ENCODE measurements around the gene CCL19. TPM values are rescaled to one million over a fixed set of nuclear protein-coding genes. Genes with fewer than 3 reads are reported as not detected.

Gene CCL19
- total RNA-seq, 1 donor from 2014 or later: not detected

- peaks cover 18% of the 10 kb centered on the region for H3K36me3 Mint-ChIP-seq
- peaks cover 6% of the 10 kb centered on the region for H3K4me1 Mint-ChIP-seq (ENCODE audit: unreplicated experiment)
- no peak for DNase-seq (ENCODE audit: extremely low spot score, unreplicated experiment)
- no peaks in the 10 kb centered on the region for H3K27me3 Mint-ChIP-seq
- no peaks in the 10 kb centered on the region for H3K9me3 Mint-ChIP-seq
- H3K27ac Mint-ChIP-seq: no peak overlapping the region
- H3K4me3 Mint-ChIP-seq: no peak overlapping the region
- TF ChIP-seq CTCF (conservative IDR thresholded peaks at IDR 0.05): no peak
Observed at GRCh38 chr9:34686231-34686630, 4.8 kb downstream of the CCL19 start.

- H3K9me3 Mint-ChIP-seq: no peaks in the 10 kb centered on the region
- H3K36me3 Mint-ChIP-seq: peaks cover 24% of the 10 kb centered on the region
- DNase-seq (ENCODE audit: extremely low spot score, unreplicated experiment): no peak
- TF ChIP-seq CTCF (conservative IDR thresholded peaks at IDR 0.05): no peak
- H3K4me1 Mint-ChIP-seq (ENCODE audit: unreplicated experiment): peaks cover 6% of the 10 kb centered on the region
- no peak overlapping the region for H3K4me3 Mint-ChIP-seq
- H3K27me3 Mint-ChIP-seq: no peaks in the 10 kb centered on the region
- H3K27ac Mint-ChIP-seq: no peak overlapping the region
Observed at GRCh38 chr9:34685591-34685990, 5.5 kb downstream of the CCL19 start.

- Mint-ChIP-seq H3K27ac (no peak overlapping the region), H3K27me3 (no peaks in the 10 kb centered on the region), H3K36me3 (peaks cover 24% of the 10 kb centered on the region), H3K9me3 (no peaks in the 10 kb centered on the region), H3K4me1 (ENCODE audit: unreplicated experiment) (peaks cover 6% of the 10 kb centered on the region), H3K4me3 (no peak overlapping the region)
- no peak for TF ChIP-seq CTCF (conservative IDR thresholded peaks at IDR 0.05)
- no peak for DNase-seq (ENCODE audit: extremely low spot score, unreplicated experiment)
Observed at GRCh38 chr9:34684816-34685215, 6.3 kb downstream of the CCL19 start.

GRCh38 chr9:34684145-34684544, 6.9 kb downstream of the CCL19 start:
- no peaks in the 10 kb centered on the region for H3K27me3 Mint-ChIP-seq
- H3K27ac Mint-ChIP-seq: no peak overlapping the region
- no peaks in the 10 kb centered on the region for H3K9me3 Mint-ChIP-seq
- no peak for DNase-seq (ENCODE audit: extremely low spot score, unreplicated experiment)
- peaks cover 24% of the 10 kb centered on the region for H3K36me3 Mint-ChIP-seq
- H3K4me3 Mint-ChIP-seq: no peak overlapping the region
- TF ChIP-seq CTCF (conservative IDR thresholded peaks at IDR 0.05): no peak
- H3K4me1 Mint-ChIP-seq (ENCODE audit: unreplicated experiment): peaks cover 6% of the 10 kb centered on the region

GRCh38 chr9:34675869-34676268, 15.2 kb downstream of the CCL19 start:
- H3K4me3 Mint-ChIP-seq: no peak overlapping the region

More at GRCh38 chr9:34675869-34676268, 15.2 kb downstream of the CCL19 start:
- no peak for DNase-seq (ENCODE audit: extremely low spot score, unreplicated experiment)
- no peaks in the 10 kb centered on the region for H3K27me3 Mint-ChIP-seq
- H3K36me3 Mint-ChIP-seq: peaks cover 7% of the 10 kb centered on the region
- no peaks in the 10 kb centered on the region for H3K4me1 Mint-ChIP-seq (ENCODE audit: unreplicated experiment)
- H3K9me3 Mint-ChIP-seq: no peaks in the 10 kb centered on the region
- TF ChIP-seq CTCF (conservative IDR thresholded peaks at IDR 0.05): no peak
- H3K27ac Mint-ChIP-seq: no peak overlapping the region

All from type B pancreatic cell (in vitro differentiated cells).